Liver (tissue), 3 donors: Measurements from ENCODE around the gene KRTAP5-1.

Source experiments
- EGR1 ChIP-seq, 2 donors: IDR thresholded peaks; 2 replicates each; pipeline ENCODE4 v1.6.1; 2016 to 2018; ENCODE audit warnings: antibody characterized with exemption in 2 of 2, low read depth in 2 of 2
- FOXA1 ChIP-seq: IDR thresholded peaks from 2 replicates; pipeline ENCODE4 v1.6.1; 2016; ENCODE audit warnings: antibody characterized with exemption
- FOXA2 ChIP-seq: IDR thresholded peaks from 2 replicates; pipeline ENCODE4 v1.6.1; 2016; ENCODE audit warnings: antibody characterized with exemption
- GABPA ChIP-seq, 2 donors: IDR thresholded peaks in 1 of 2; conservative IDR thresholded peaks in 1 of 2; 2 replicates each; pipeline ENCODE4 v1.6.1; 2016; ENCODE audit warnings: antibody characterized with exemption in 2 of 2, mild to moderate bottlenecking in 1 of 2, moderate library complexity in 1 of 2
- JUND ChIP-seq, 2 donors: IDR thresholded peaks; 2 replicates each; pipeline ENCODE4 v1.6.1; 2016; ENCODE audit warnings: antibody characterized with exemption in 2 of 2
- NR2F2 ChIP-seq: IDR thresholded peaks from 2 replicates; pipeline ENCODE4 v1.6.1; 2016; ENCODE audit warnings: antibody characterized with exemption
- RAD21 ChIP-seq, 2 donors: IDR thresholded peaks; 2 replicates each; pipeline ENCODE4 v1.6.1; 2016; ENCODE audit warnings: antibody characterized with exemption in 2 of 2, mild to moderate bottlenecking in 2 of 2
- REST ChIP-seq: IDR thresholded peaks from 2 replicates; pipeline ENCODE4 v1.6.1; 2016; ENCODE audit warnings: antibody characterized with exemption, mild to moderate bottlenecking
- YY1 ChIP-seq: IDR thresholded peaks from 2 replicates; pipeline ENCODE4 v1.6.1; 2016; ENCODE audit warnings: antibody characterized with exemption, mild to moderate bottlenecking
- TF ChIP-seq, protein P1 (sequence below): fragments of 150-350 bp; IDR thresholded peaks from 2 replicates; pipeline ENCODE4 v1.5.1; 2017; ENCODE audit warnings: improper control_type of control experiment, low read depth, low read length; ENCODE audit not compliant: missing input control
- donor health status: healthy.
- donor health status: healthy.

DNA sequence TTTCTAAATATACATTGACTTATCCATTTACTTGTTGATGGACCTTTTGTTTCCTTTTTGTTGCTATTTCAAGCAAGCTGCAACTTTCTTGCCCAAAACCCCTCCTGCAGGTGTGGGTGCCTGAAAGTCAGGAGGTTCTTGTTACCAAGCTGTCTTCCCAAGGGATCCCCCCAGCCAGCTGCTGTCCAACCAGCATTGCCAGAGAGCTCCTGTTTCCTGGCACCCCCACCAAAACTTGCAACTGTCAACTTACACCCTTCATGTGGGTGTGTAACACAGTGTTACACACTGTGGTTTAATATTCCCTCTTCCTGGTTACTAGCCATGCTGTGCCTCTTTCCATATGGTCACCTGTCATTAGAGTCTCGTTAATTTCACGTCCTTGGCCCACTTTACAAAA lies 1.6 kb upstream of the KRTAP5-1 start:
- TF ChIP-seq EGR1 (IDR thresholded peaks at IDR 0.05; ENCODE audit: low read depth in 2 of 2) (no peak), RAD21 (IDR thresholded peaks at IDR 0.05) (no peak), FOXA1 (no peak), YY1 (no peak), FOXA2 (no peak), REST (no peak), NR2F2 (no peak), GABPA (IDR thresholded peaks at IDR 0.05 in 1 of 2, conservative IDR thresholded peaks at IDR 0.05 in 1 of 2) (no peak), JUND (IDR thresholded peaks at IDR 0.05) (no peak)
- TF ChIP-seq, protein P1, sequence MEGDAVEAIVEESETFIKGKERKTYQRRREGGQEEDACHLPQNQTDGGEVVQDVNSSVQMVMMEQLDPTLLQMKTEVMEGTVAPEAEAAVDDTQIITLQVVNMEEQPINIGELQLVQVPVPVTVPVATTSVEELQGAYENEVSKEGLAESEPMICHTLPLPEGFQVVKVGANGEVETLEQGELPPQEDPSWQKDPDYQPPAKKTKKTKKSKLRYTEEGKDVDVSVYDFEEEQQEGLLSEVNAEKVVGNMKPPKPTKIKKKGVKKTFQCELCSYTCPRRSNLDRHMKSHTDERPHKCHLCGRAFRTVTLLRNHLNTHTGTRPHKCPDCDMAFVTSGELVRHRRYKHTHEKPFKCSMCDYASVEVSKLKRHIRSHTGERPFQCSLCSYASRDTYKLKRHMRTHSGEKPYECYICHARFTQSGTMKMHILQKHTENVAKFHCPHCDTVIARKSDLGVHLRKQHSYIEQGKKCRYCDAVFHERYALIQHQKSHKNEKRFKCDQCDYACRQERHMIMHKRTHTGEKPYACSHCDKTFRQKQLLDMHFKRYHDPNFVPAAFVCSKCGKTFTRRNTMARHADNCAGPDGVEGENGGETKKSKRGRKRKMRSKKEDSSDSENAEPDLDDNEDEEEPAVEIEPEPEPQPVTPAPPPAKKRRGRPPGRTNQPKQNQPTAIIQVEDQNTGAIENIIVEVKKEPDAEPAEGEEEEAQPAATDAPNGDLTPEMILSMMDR = no peak
